Mucosa of descending colon (tissue), 3 donors: ENCODE measurements around the gene IL26. TPM values are rescaled to one million over a fixed set of nuclear protein-coding genes. Genes with fewer than 3 reads are reported as not detected.
A peak's percentile ranks its signal among the peaks of the same experiment; 100 is the strongest.

Experiments
- ATAC-seq: fragments of 200-7000 bp; cut with Tn5 transposase; one replicate; pipeline ENCODE4 v1.9.1; 2020; ENCODE audit warnings: mild to moderate bottlenecking, moderate library complexity
- DNase-seq, 3 donors: peaks; one replicate each; pipeline ENCODE4 v3.0.0-alpha.2; 2020
- H3K36me3 ChIP-seq: fragments of 200-600 bp; one replicate; pipeline ENCODE4 v1.8.0; 2021; ENCODE audit warnings: low read depth, mild to moderate bottlenecking
- H3K4me1 ChIP-seq: fragments of 200-600 bp; one replicate; pipeline ENCODE4 v1.8.0; 2021; ENCODE audit warnings: low read depth, mild to moderate bottlenecking
- H3K4me3 ChIP-seq: fragments of 200-600 bp; one replicate; pipeline ENCODE4 v1.8.0; 2021; ENCODE audit warnings: mild to moderate bottlenecking
- H3K9me3 ChIP-seq: fragments of 200-600 bp; one replicate; pipeline ENCODE4 v1.8.0; 2021; ENCODE audit warnings: mild to moderate bottlenecking
- intact Hi-C, 2 donors: fragments of 100-400 bp; cut with DNase I in 1 of 2; cut with micrococcal nuclease in 1 of 2; formaldehyde crosslinking; loops; one replicate each; pipeline versions ENCODE4 v1.11.0 to v1.11.1; 2022; cut with DNase I, micrococcal nuclease
- total RNA-seq, 3 donors: library from RNA; stranded (reverse); fragmentation: NEBNext Ultra II Directional in 2 of 3; extraction: Animal tissue kit (Norgen Biotek cat#: 25700) in 2 of 3; gene quantifications; one replicate each; pipeline versions ENCODE4 v1.2.1 to v1.2.4, GENCODE V29; 2021 to 2023
- TF ChIP-seq, protein P1 (sequence below): fragments of 200-600 bp; IDR thresholded peaks from one replicate; pipeline ENCODE4 v1.8.0; 2022; ENCODE audit warnings: antibody characterized with exemption, mild to moderate bottlenecking
- donor health status: DM: no; HTN: no; CAD: no; lungs with moderate emphysema.
- donor health status: DM: no; HTN: no; CAD: no.
- donor health status: DM: no; HTN: yes; CAD: no.

IL26 gene
- total RNA-seq, 3 donors from 2014 or later, result not detected

DNA sequence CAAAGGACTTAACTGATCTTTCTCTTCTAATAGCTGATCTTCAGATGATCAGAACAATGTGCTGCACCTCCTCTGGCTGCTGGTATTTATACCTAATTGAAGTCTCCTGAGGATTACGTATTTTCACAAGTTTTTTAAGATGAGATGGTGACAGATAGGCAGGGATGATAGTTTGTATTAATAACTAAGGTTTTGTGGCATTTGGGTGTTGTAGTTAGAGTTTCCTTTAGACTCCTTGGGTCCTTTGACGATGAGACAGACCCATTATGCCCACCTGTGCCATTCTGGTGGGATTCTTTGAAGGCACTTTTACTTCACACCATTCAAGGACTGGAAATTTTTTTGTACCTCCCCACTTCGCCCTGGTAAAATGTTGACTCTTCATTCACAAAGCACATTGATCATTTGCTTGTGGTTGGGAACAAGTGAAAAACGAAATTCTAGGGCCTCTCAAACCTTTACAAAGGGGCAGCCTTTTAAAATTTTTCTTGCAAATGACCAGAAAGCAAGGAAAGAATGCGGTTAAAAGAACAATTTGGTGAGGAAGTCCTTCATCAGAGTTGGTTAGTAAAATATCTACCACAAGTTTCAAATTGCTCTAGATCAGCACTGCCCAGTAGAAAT, 65.8 kb downstream of the IL26 start, which contains the start of gene IFNG:
IFNG (minus strand) TSS at position 60 of the 624 bp plus-strand sequence. CDS start 125 bp downstream, outside the sequence.
- Histone ChIP-seq H3K4me3 (no peak within 1 kb of the TSS), H3K9me3 (no peaks in the 10 kb centered on the region), H3K36me3 (no peaks in the 10 kb centered on the region), H3K4me1 (no peaks in the 10 kb centered on the region)
- DNase-seq, result no peak
- intact Hi-C loops, result no loop called here
- ATAC-seq, result peak; percentile 44
- TF ChIP-seq, protein P1, sequence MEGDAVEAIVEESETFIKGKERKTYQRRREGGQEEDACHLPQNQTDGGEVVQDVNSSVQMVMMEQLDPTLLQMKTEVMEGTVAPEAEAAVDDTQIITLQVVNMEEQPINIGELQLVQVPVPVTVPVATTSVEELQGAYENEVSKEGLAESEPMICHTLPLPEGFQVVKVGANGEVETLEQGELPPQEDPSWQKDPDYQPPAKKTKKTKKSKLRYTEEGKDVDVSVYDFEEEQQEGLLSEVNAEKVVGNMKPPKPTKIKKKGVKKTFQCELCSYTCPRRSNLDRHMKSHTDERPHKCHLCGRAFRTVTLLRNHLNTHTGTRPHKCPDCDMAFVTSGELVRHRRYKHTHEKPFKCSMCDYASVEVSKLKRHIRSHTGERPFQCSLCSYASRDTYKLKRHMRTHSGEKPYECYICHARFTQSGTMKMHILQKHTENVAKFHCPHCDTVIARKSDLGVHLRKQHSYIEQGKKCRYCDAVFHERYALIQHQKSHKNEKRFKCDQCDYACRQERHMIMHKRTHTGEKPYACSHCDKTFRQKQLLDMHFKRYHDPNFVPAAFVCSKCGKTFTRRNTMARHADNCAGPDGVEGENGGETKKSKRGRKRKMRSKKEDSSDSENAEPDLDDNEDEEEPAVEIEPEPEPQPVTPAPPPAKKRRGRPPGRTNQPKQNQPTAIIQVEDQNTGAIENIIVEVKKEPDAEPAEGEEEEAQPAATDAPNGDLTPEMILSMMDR, result no peak

DNA sequence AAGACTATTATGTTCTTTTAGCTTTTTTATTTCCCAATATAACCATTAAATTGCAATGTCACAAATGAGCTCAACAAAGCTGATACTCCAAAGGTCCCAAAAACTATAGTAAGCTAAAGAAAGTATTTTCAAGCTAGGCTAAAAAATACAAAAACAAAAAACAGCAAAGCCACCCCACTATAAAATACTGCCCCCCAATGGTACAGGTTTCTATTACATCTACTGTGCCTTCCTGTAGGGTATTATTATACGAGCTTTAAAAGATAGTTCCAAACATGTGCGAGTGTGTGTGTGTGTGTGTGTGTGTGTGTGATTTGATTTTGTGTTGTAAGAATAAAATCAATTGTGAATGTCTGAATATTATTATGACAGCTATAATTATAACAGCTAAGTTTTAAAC, 67.2 kb downstream of the IL26 start:
- ATAC-seq (peak; percentile 47), DNase-seq (peak in 1 of 3 donors; percentile 19)
- TF ChIP-seq, protein P1, result no peak

DNA sequence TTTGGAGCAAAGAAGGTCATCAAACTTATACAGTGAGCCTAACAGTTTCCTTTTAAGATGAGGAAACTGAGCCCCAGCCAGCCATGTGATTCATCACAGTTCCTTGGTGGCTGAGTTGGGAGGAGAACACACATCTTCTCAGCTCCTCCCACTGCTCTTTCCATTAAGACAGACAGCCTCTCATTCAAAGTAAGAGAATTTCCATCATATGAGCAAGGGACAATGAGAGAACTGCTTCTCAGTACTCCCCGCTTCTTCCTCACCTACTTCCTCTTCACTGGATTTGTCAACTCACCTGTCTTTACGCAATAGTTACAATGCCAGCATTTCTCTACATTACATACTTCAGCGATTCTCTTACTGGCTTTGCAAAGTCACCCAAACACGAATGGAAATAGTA, 68.2 kb downstream of the IL26 start:
- no peak for DNase-seq
- no peaks in the 10 kb centered on the region for H3K4me1 ChIP-seq
- intact Hi-C loops, result no loop called here
- H3K36me3 ChIP-seq, result no peaks in the 10 kb centered on the region
- TF ChIP-seq, protein P1, result no peak
- H3K9me3 ChIP-seq, result no peaks in the 10 kb centered on the region
- ATAC-seq, result no peak
- no peak overlapping the region for H3K4me3 ChIP-seq

More for the DNA sequence above, 67.2 kb downstream of the IL26 start:
- intact Hi-C loops, result no loop called here
- no peak overlapping the region for H3K4me3 ChIP-seq
- H3K9me3 ChIP-seq, result no peaks in the 10 kb centered on the region
- H3K36me3 ChIP-seq, result no peaks in the 10 kb centered on the region
- H3K4me1 ChIP-seq, result no peaks in the 10 kb centered on the region

DNA sequence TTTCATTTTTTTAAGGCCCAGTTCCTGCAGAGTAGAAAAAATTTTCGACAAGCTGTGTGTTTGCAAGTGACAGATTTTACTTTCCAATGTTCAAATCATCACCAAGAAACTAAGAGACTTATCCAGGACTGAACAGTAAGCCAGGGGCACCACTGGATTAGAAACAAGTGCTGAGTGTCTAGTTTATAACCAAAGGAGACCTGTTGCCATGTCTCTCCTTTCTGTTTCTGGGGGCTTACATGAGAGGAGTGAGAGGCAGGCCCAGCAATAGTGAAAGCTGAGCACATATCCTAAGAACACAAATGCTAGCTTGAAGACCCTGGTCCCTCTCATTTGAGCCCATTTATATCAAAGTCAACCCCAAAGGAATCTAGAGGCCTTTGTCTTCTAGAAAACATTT, 69.0 kb downstream of the IL26 start:
- TF ChIP-seq, protein P1, result no peak
- H3K36me3 ChIP-seq, result no peaks in the 10 kb centered on the region
- no peak overlapping the region for H3K4me3 ChIP-seq
- intact Hi-C loops, result no loop called here
- H3K9me3 ChIP-seq, result no peaks in the 10 kb centered on the region
- no peaks in the 10 kb centered on the region for H3K4me1 ChIP-seq
- ATAC-seq (no peak), DNase-seq (no peak)

DNA sequence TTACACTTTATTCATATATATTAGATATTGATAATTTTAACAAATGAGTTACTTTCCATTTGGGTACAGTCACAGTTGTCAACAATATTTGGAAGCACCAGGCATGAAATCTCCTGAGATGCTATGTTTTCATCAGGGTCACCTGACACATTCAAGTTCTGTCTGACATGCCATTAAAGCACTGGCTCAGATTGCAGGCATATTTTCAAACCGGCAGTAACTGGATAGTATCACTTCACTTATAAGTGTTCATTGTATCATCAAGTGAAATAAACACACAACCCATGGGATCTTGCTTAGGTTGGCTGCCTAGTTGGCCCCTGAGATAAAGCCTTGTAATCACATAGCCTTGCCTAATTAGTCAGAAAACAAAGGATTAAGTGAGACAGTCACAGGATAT, 70.8 kb downstream of the IL26 start:
- no peaks in the 10 kb centered on the region for H3K36me3 ChIP-seq
- no peak for DNase-seq
- TF ChIP-seq, protein P1, result no peak
- H3K4me1 ChIP-seq, result no peaks in the 10 kb centered on the region
- no peaks in the 10 kb centered on the region for H3K9me3 ChIP-seq
- no peak overlapping the region for H3K4me3 ChIP-seq
- intact Hi-C loops, result no loop called here
- no peak for ATAC-seq

Other genes starting within 250 kb of the IL26 start
- gene IFNG-AS1, start 236.4 kb downstream of the IL26 start, total RNA-seq, result under 1 TPM in 2 of 3 donors, not detected in 1; 0.17 to 0.70 TPM
- not detected for gene IFNG, start 66.1 kb downstream of the IL26 start, total RNA-seq
- gene IL22, start 27.8 kb upstream of the IL26 start, total RNA-seq, result not detected
- gene MDM1, start 106.6 kb upstream of the IL26 start, total RNA-seq, result 10 to 100 TPM in 2 of 3 donors, 1 to 10 TPM in 1; 7.1 to 70.9 (median 11.5) TPM